Testis (tissue), 2 donors: ENCODE data around the gene IQGAP3.

Experiments
- POLR2A ChIP-seq: fragments of 450-650 bp; IDR thresholded peaks from one replicate; pipeline ENCODE4 v1.6.1; 2017; ENCODE audit warnings: antibody characterized with exemption, mild to moderate bottlenecking, moderate library complexity
- TF ChIP-seq, protein P1 (sequence below), 3 experiments: fragments of 450-650 bp in 2 of 3; fragments of 200-600 bp in 1 of 3; sonication (generic) in 1 of 3; IDR thresholded peaks; one replicate each; pipeline ENCODE4 v1.5.1; 2016 to 2019; ENCODE audit warnings: antibody characterized with exemption in 3 of 3, mild to moderate bottlenecking in 2 of 3, moderate library complexity in 1 of 3

DNA sequence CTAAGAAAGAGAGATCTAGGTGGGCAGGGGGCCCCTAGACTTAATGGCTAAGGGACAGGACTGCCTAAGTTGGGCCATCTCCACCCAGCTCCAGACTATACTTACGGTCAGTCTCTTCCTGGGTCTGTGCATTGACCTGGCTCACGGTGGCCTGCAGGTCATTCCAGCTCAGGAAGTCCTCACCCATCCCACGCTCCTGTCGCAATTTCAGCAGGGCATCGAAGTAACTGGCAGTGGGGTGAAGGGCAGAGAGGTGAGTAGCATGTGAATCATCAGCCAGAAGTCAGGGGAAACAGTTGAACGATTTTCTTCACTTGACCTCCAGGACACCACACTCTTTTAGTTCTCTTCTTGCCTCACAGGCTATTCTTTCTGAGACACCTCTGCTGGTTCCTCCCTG is 20.5 kb downstream of the IQGAP3 start:
- TF ChIP-seq, protein P1, sequence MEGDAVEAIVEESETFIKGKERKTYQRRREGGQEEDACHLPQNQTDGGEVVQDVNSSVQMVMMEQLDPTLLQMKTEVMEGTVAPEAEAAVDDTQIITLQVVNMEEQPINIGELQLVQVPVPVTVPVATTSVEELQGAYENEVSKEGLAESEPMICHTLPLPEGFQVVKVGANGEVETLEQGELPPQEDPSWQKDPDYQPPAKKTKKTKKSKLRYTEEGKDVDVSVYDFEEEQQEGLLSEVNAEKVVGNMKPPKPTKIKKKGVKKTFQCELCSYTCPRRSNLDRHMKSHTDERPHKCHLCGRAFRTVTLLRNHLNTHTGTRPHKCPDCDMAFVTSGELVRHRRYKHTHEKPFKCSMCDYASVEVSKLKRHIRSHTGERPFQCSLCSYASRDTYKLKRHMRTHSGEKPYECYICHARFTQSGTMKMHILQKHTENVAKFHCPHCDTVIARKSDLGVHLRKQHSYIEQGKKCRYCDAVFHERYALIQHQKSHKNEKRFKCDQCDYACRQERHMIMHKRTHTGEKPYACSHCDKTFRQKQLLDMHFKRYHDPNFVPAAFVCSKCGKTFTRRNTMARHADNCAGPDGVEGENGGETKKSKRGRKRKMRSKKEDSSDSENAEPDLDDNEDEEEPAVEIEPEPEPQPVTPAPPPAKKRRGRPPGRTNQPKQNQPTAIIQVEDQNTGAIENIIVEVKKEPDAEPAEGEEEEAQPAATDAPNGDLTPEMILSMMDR (IDR thresholded peaks at IDR 0.05) = no peak
- TF ChIP-seq POLR2A = no peak
